GM12878 (cell line): ENCODE measurements around the gene GSPT1. TPM values are rescaled to one million over a fixed set of nuclear protein-coding genes. Genes with fewer than 3 reads are reported as not detected.

Experiments used
- ATAC-seq: fragments of 200-7000 bp; cut with Tn5 transposase; 3 replicates; pipeline ENCODE4 v1.9.1; 2020; ENCODE audit warnings: mild to moderate bottlenecking, moderate library complexity
- BruUV-seq: library from RNA; stranded (reverse); fragments of 400-500 nt; replicated peaks from 2 replicates; lab custom pipeline; 2021; lab: Mats Ljungman, UMichigan
- CTCF ChIA-PET: fragments of 300-600 bp; sonication (Branson Sonifier 250); formaldehyde crosslinking; extraction: SDS; loops from one replicate; lab custom pipeline; 2021; ENCODE audit warnings: inconsistent platforms; lab: Yijun Ruan, JAX
- POLR2A ChIA-PET: fragments of 350-600 bp; formaldehyde crosslinking; extraction: SDS; loops from one replicate; lab custom pipeline; 2021; ENCODE audit warnings: inconsistent platforms; lab: Charles Lee
- RAD21 ChIA-PET: fragments of 300-600 bp; sonication (Branson Sonifier 250); formaldehyde crosslinking; loops from one replicate; lab custom pipeline; 2023; ENCODE audit warnings: antibody characterized with exemption; ENCODE audit not compliant: unreplicated experiment; lab: Charles Lee
- SMC1A ChIA-PET: fragments of 300-600 bp; sonication (Branson Sonifier 250); formaldehyde crosslinking; loops from one replicate; lab custom pipeline; 2023; ENCODE audit not compliant: unreplicated experiment, uncharacterized antibody; lab: Charles Lee
- DNase-seq: peaks from one replicate; pipeline ENCODE4 v3.0.0-alpha.2; 2011; ENCODE audit warnings: low read depth, low spot score
- FAIRE-seq: peaks from 3 replicates; lab custom pipeline; 2011; peaks lifted over from hg19 to GRCh38; lab: Jason Lieb, UNC
- H2AFZ ChIP-seq: 2 replicates; pipeline ENCODE4 v1.6.0; 2011; ENCODE audit warnings: low read depth, low read length, control low read depth; ENCODE audit not compliant: control insufficient read depth
- H3K27ac ChIP-seq: 2 replicates; pipeline ENCODE4 v1.5.1; 2011; ENCODE audit warnings: control low read depth; ENCODE audit not compliant: control insufficient read depth, insufficient read depth
- H3K27me3 ChIP-seq, 2 experiments: replicated peaks in 1 of 2; 2 replicates each; pipeline versions ENCODE4 v1.6.0 to v1.6.1; 2011; ENCODE audit warnings: low read length in 1 of 2; ENCODE audit not compliant: control insufficient read depth in 2 of 2, insufficient read depth in 2 of 2
- H3K36me3 ChIP-seq, 2 experiments: 2 replicates each; pipeline ENCODE4 v1.5.1; 2011; ENCODE audit warnings: low read length in 1 of 2; ENCODE audit not compliant: control insufficient read depth in 2 of 2, insufficient read depth in 2 of 2
- H3K4me1 ChIP-seq: 2 replicates; pipeline ENCODE4 v1.6.1; 2011; ENCODE audit warnings: mild to moderate bottlenecking, low read length, moderate library complexity, mixed read lengths; ENCODE audit not compliant: control insufficient read depth, insufficient read depth
- H3K4me2 ChIP-seq: 2 replicates; pipeline ENCODE4 v1.6.0; 2011; ENCODE audit warnings: control low read depth; ENCODE audit not compliant: control insufficient read depth, insufficient read depth
- H3K4me3 ChIP-seq: fragments of 200-600 bp; sonication (generic); 2 replicates; pipeline ENCODE4 v1.5.1; 2016
- H3K79me2 ChIP-seq: 2 replicates; pipeline ENCODE4 v1.6.0; 2011; ENCODE audit warnings: low read length; ENCODE audit not compliant: control insufficient read depth, insufficient read depth
- H3K9ac ChIP-seq: 2 replicates; pipeline ENCODE4 v1.8.0; 2011; ENCODE audit warnings: low read length, control low read depth, mixed read lengths; ENCODE audit not compliant: control insufficient read depth, insufficient read depth
- H3K9me3 ChIP-seq: replicated peaks from 3 replicates; pipeline ENCODE4 v1.5.1; 2011; ENCODE audit warnings: mild to moderate bottlenecking, low read length; ENCODE audit not compliant: control insufficient read depth, insufficient read depth
- H4K20me1 ChIP-seq: 2 replicates; pipeline ENCODE4 v1.6.0; 2011; ENCODE audit not compliant: control insufficient read depth, insufficient read depth
- FOS ChIP-seq: IDR thresholded peaks from 3 replicates; pipeline ENCODE4 v1.6.1; 2011; ENCODE audit warnings: borderline replicate concordance; ENCODE audit not compliant: insufficient read length; ENCODE audit errors: extremely low read depth
- HDAC2 ChIP-seq: fragments of 200-600 bp; sonication (generic); IDR thresholded peaks from 2 replicates; pipeline ENCODE4 v1.6.1; 2017
- MEF2A ChIP-seq: IDR thresholded peaks from 2 replicates; pipeline ENCODE4 v1.6.1; 2011; ENCODE audit warnings: low read depth, mild to moderate bottlenecking, low read length, moderate library complexity; ENCODE audit not compliant: insufficient read depth
- NR2C1 ChIP-seq: fragments of 450-650 bp; IDR thresholded peaks from 2 replicates; pipeline ENCODE4 v1.6.1; 2017; ENCODE audit warnings: antibody characterized with exemption, mild to moderate bottlenecking, moderate library complexity
- PAX5 ChIP-seq: IDR thresholded peaks from 2 replicates; pipeline ENCODE4 v1.6.1; 2011; ENCODE audit warnings: low read depth, low read length, borderline replicate concordance
- PAX8 ChIP-seq: fragments of 450-650 bp; IDR thresholded peaks from 2 replicates; pipeline ENCODE4 v1.6.1; 2017; ENCODE audit warnings: mild to moderate bottlenecking, moderate library complexity
- POU2F2 ChIP-seq: IDR thresholded peaks from 3 replicates; pipeline ENCODE4 v1.6.1; 2011; ENCODE audit warnings: low read depth, mild to moderate bottlenecking, low read length, borderline replicate concordance
- STAT1 ChIP-seq: fragments of 450-650 bp; conservative IDR thresholded peaks from 2 replicates; pipeline ENCODE4 v1.6.1; 2014; ENCODE audit warnings: antibody characterized with exemption, mild to moderate bottlenecking
- STAT3 ChIP-seq: IDR thresholded peaks from 2 replicates; pipeline ENCODE4 v1.6.1; 2011; ENCODE audit warnings: low read depth, low read length, improper control_type of control experiment
- WGBS: methylation state at CpG from one replicate; pipeline ENCODE4 v1.1.6; 2016; ENCODE audit warnings: low lambda C conversion rate; ENCODE audit not compliant: insufficient replicate concordance, insufficient coverage; ENCODE audit errors: missing lambda C conversion rate; 5-methylcytosine and 5-hydroxymethylcytosine counted together
- in situ Hi-C: fragments of 300-500 bp; cut with MboI; formaldehyde crosslinking; loops from 9 replicates; pipeline ENCODE4 v1.14.3; 2018; ENCODE audit warnings: mixed read lengths
- intact Hi-C: fragments of 100-400 bp; cut with micrococcal nuclease; formaldehyde crosslinking; loops from one replicate; pipeline ENCODE4 v1.14.2; 2022; ENCODE audit not compliant: unreplicated experiment
- polyA plus RNA-seq, 11 experiments: library from polyadenylated mRNA; depleted of rRNA in 4 of 11; unstranded in 6 of 11; stranded (reverse) in 5 of 11; fragments of >200 nt; fragmentation: Nextera tagmentation in 4 of 11; fragmentation: Illumina TruSeq in 1 of 11; extraction: Ambion mirVana in 4 of 11; extraction: Trizol in 1 of 11; gene quantifications; 1 replicate in 1 of 11; 2 replicates in 10 of 11; pipeline versions ENCODE4 v1.2.1 to v1.2.3, GENCODE V29; 2011 to 2016; ENCODE audit warnings: inconsistent platforms in 2 of 11, missing spikeins in 2 of 11, low read depth in 1 of 11
- total RNA-seq, 4 experiments: library from RNA; depleted of rRNA in 3 of 4; stranded (reverse); fragments of >200 nt in 3 of 4; fragmentation: Illumina TruSeq in 1 of 4; extraction: Trizol in 1 of 4; gene quantifications; 2 replicates each; pipeline versions ENCODE4 v1.2.1 to v1.2.3, GENCODE V29; 2013 to 2021
- TF ChIP-seq, protein P1 (sequence below): IDR thresholded peaks from 2 replicates; pipeline ENCODE4 v1.6.1; 2012; ENCODE audit warnings: low read depth, low read length, improper control_type of control experiment
- TF ChIP-seq, protein P2 (sequence below): IDR thresholded peaks from 2 replicates; pipeline ENCODE4 v1.6.1; 2012; ENCODE audit warnings: improper control_type of control experiment, low read depth, low read length; ENCODE audit not compliant: insufficient replicate concordance
- TF ChIP-seq, protein P3 (sequence below): fragments of 450-650 bp; IDR thresholded peaks from 2 replicates; pipeline ENCODE4 v1.6.1; 2018; ENCODE audit warnings: borderline replicate concordance, mild to moderate bottlenecking; ENCODE audit not compliant: partially characterized antibody

The GSPT1 gene
- total and polyA plus RNA-seq, 10 of the 15 experiments (the other 5 are each of a cell fraction or from before 2014, with no cell fraction given), result 46.7 to 181 (median 99.6) TPM

DNA sequence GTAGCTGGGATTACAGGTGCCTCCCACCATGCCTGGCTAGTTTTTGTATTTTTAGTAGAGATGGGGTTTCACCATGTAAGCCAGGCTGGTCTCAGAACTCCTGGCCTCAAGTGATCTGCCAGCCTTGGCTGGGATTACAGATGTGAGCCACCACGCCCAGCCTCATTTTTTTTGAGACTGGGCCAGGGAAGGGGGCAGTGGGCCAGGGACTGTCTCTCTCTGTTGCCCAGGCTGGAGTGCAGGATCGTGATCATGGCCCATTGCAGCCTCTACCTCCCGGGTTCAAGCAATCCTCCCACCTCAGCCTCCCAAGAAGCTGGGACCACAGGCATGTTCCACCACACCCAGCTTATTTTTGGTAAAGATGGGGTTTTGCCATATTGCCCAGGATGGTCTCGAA lies 80.4 kb downstream of the GSPT1 start:
- POLR2A ChIA-PET, result no interaction called here
- in situ Hi-C loops, result no loop called here
- ATAC-seq, result no peak
- TF ChIP-seq, protein P1, sequence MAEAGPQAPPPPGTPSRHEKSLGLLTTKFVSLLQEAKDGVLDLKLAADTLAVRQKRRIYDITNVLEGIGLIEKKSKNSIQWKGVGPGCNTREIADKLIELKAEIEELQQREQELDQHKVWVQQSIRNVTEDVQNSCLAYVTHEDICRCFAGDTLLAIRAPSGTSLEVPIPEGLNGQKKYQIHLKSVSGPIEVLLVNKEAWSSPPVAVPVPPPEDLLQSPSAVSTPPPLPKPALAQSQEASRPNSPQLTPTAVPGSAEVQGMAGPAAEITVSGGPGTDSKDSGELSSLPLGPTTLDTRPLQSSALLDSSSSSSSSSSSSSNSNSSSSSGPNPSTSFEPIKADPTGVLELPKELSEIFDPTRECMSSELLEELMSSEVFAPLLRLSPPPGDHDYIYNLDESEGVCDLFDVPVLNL, result no peak
- no peak for TF ChIP-seq NR2C1
- TF ChIP-seq, protein P2, sequence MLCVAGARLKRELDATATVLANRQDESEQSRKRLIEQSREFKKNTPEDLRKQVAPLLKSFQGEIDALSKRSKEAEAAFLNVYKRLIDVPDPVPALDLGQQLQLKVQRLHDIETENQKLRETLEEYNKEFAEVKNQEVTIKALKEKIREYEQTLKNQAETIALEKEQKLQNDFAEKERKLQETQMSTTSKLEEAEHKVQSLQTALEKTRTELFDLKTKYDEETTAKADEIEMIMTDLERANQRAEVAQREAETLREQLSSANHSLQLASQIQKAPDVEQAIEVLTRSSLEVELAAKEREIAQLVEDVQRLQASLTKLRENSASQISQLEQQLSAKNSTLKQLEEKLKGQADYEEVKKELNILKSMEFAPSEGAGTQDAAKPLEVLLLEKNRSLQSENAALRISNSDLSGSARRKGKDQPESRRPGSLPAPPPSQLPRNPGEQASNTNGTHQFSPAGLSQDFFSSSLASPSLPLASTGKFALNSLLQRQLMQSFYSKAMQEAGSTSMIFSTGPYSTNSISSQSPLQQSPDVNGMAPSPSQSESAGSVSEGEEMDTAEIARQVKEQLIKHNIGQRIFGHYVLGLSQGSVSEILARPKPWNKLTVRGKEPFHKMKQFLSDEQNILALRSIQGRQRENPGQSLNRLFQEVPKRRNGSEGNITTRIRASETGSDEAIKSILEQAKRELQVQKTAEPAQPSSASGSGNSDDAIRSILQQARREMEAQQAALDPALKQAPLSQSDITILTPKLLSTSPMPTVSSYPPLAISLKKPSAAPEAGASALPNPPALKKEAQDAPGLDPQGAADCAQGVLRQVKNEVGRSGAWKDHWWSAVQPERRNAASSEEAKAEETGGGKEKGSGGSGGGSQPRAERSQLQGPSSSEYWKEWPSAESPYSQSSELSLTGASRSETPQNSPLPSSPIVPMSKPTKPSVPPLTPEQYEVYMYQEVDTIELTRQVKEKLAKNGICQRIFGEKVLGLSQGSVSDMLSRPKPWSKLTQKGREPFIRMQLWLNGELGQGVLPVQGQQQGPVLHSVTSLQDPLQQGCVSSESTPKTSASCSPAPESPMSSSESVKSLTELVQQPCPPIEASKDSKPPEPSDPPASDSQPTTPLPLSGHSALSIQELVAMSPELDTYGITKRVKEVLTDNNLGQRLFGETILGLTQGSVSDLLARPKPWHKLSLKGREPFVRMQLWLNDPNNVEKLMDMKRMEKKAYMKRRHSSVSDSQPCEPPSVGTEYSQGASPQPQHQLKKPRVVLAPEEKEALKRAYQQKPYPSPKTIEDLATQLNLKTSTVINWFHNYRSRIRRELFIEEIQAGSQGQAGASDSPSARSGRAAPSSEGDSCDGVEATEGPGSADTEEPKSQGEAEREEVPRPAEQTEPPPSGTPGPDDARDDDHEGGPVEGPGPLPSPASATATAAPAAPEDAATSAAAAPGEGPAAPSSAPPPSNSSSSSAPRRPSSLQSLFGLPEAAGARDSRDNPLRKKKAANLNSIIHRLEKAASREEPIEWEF, result no peak
- TF ChIP-seq STAT3, result no peak
- TF ChIP-seq, protein P3, sequence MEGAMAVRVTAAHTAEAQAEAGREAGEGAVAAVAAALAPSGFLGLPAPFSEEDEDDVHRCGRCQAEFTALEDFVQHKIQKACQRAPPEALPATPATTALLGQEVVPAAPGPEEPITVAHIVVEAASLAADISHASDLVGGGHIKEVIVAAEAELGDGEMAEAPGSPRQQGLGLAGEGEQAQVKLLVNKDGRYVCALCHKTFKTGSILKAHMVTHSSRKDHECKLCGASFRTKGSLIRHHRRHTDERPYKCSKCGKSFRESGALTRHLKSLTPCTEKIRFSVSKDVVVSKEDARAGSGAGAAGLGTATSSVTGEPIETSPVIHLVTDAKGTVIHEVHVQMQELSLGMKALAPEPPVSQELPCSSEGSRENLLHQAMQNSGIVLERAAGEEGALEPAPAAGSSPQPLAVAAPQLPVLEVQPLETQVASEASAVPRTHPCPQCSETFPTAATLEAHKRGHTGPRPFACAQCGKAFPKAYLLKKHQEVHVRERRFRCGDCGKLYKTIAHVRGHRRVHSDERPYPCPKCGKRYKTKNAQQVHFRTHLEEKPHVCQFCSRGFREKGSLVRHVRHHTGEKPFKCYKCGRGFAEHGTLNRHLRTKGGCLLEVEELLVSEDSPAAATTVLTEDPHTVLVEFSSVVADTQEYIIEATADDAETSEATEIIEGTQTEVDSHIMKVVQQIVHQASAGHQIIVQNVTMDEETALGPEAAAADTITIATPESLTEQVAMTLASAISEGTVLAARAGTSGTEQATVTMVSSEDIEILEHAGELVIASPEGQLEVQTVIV, result no peak
- no peak for TF ChIP-seq PAX5
- no peak for TF ChIP-seq HDAC2
- TF ChIP-seq MEF2A, result no peak
- no peak for TF ChIP-seq PAX8
- no peak for TF ChIP-seq POU2F2
- no peak for TF ChIP-seq FOS
- no peak for TF ChIP-seq STAT1

More for the DNA sequence above, 80.4 kb downstream of the GSPT1 start:
- H3K9me3 ChIP-seq, result no peaks in the 10 kb centered on the region
- FAIRE-seq, result no peak
- no peak overlapping the region for H3K4me2 ChIP-seq
- no peak overlapping the region for H2AFZ ChIP-seq
- no peaks in the 10 kb centered on the region for H3K27me3 ChIP-seq
- RAD21 ChIA-PET, result no interaction called here
- H4K20me1 ChIP-seq, result no peaks in the 10 kb centered on the region
- H3K9ac ChIP-seq, result no peak overlapping the region
- intact Hi-C loops, result no loop called here
- BruUV-seq, result no TSS peak
- no peaks in the 10 kb centered on the region for H3K4me1 ChIP-seq
- no peak for DNase-seq
- 98% methylated on average over 4 of the region's 4 CpGs for WGBS
- peaks cover 7 to 19% of the 10 kb centered on the region in 2 experiments for H3K36me3 ChIP-seq
- CTCF ChIA-PET, result no interaction called here
- no peaks in the 10 kb centered on the region for H3K79me2 ChIP-seq
- no peak overlapping the region for H3K4me3 ChIP-seq
- SMC1A ChIA-PET, result interaction anchor here (0.9 to 1.4 kb wide), 3 partner anchors 9 to 22 kb away, joined by 3 to 5 read pairs (median 3); no protein-coding TSS in a partner anchor
- no peak overlapping the region for H3K27ac ChIP-seq
